GM04504 (cell line): ENCODE data around the gene GTF2IRD1.

Experiments
- DNase-seq: peaks from one replicate; pipeline ENCODE4 v3.0.0-alpha.2; 2012; ENCODE audit warnings: low read depth

GTF2IRD1 gene

GRCh38 chr7:74568658-74569057 is 115.0 kb downstream of the GTF2IRD1 start:
- no peak for DNase-seq

- DNase-seq, result no peak
These were observed 115.9 kb downstream of the GTF2IRD1 start for GRCh38 chr7:74569501-74570075.

GRCh38 chr7:74570533-74571156 is 116.9 kb downstream of the GTF2IRD1 start:
- no peak for DNase-seq

GRCh38 chr7:74572301-74572979 is 118.7 kb downstream of the GTF2IRD1 start:
- DNase-seq, result no peak

DNA sequence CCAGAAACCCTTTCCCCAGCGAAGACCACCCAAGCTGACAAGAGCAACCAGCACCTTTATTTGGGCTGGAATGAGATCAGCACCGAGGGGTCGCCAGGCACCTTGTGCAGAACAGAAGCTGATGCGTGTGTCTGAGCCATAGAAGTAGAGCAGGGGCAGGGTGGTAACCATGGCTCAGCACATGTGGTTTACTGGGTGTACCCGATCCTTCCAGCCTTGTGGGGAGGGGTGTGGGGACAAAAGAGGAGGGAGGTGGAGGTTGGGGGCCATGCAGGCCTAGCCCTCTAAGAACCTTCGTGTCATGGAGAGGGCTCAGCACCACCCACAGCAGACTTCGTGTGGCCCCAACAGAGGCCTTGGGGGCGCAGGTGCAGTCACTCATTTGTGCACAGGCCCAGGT is 119.8 kb downstream of the GTF2IRD1 start:
- DNase-seq, result no peak

DNA sequence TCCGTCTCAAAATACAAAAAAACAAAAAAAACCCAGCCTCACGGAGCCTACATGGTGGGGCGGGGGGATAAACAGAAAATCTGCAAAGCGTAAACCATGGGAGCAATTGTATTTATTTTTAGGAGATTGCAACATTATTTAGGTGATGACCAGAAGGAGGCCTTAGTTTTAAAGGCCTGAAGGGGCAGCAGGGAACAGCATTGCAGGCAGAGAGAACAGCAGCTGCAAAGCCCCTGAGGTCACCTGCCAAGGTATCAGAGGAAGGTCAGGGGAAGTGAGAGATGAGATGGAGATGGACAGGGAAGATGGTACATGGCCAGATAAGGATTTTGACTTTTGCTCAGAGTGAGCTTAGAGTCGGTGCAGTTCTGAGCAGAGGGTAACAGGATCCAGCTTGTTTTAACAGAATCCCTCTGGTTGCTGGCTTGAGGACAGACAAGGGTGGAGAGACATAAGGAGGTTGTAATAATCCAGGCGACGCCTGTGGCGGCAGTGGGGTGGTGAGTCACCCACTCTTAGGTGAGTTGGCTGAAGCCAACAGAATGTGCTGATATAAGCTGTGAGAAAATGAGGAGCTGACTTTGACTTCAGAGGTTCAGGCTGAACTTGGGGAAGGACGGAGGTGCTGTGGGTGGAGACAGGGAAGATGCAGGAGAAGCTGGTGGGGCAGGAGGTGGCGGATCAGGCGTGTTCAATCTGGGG is 121.5 kb downstream of the GTF2IRD1 start:
- no peak for DNase-seq

DNA sequence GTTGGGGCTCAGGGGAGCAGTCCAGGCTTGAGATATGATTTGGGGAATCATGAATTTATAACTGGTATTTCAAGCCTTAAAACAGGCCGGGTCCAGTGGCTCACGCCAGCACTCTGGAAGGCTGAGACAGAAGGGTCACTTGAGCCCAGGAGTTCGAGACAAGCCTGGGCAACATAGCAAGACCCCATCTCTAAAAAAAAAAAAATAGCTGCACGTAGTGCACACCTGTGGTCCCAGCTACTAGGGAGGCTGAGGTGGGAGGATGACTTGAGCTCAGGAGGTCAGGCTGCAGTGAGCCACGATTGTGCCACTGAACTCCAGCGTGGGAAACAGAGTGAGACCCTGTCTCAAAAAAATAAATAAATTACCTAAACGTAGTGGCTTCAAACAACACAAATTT is 122.1 kb downstream of the GTF2IRD1 start:
- no peak for DNase-seq

DNA sequence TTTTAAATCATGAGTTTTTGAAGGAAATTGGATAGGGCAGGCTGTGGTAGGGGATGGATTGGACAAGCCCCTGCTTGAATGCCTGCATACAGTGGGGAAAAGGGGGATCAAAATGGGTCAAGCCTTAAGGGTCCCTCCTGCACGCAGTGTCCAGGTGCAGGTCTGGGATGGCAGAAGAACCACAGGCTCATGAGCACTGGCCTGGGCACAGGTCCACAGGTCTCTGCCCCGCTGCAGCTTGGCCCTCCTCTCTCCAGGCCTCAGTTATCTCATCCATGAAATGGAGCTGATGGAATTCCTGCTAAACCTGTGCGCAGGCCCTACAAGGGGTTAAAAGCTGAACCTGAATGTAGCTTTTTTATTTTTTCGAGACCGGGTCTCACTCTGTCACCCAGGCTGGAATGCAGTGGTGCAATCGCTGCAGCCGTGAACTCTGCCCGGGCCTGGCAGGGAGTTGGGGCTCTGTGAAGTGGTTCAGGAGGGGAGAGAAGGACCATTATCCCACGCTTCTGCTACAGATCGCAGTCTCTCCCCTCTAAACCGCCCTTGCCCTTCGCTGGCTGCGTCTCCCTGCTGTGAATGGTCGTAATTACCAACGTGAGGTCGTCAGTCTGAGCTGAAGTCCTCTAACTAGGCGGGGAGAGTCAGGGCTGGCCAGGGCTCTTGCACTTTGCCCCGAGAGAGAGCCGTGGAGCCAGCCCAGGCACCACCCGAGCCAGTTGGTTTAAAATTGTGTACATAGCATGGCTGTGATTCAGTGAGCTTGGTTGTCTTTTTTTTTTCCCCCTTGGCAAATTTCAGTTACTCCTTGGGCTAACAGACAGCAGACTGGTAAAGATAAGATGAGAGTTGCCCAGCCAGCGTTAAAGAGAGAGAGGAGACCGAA is 126.3 kb downstream of the GTF2IRD1 start:
- DNase-seq, result no peak

DNA sequence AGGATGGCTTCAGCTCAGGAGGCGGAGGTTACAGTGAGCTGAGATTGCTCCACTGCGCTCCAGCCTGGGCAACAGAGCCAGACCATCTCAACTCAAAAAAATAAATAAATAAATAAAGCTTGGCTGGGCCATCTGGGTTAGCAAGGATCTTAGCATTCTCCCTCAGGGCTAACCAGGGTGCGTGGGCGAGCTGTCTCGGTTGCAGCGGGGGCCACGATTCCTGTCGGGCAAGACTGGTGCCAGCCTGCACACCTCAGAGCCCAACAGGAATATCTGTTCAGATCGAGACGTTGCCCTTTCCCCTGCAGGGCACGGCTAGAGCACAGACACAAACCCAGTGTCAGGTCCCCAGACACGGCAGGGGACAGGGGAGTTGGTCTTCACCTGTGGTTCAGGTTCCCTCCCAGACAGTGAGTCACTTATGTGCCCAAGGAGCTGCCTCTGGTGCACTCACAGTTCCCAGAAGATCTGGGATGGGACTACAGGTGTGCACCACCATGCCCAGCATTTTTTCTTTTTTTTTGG is 128.3 kb downstream of the GTF2IRD1 start:
- no peak for DNase-seq

DNA sequence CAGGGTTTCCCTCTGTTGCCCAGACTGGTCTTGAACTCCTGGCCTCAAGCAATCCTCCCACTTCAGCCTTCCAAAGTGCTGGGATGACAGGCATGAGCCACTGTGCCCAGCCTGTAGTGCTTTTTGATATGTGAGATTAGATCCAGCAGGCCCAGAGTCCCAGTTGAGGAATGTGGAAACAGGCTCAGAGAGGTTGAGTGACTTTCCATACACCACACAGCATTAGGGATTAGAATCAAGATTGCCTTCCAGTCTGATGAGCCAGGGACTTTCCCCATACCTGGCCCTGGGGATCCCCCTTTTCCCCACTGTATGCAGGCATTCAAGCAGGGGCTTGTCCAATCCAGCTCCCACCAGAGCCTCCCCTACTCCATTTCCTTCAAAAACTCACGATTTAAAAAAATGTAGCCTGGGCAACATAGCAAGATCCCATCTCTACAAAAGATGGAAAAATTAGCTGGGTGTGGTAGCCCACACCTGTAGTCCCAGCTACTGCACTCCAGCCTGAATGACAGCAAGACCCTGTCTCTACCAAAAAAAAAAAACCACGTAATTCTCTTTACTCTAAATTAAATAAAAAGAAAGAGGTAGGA is 128.8 kb downstream of the GTF2IRD1 start:
- DNase-seq, result no peak

- DNase-seq, result no peak
These were observed 129.9 kb downstream of the GTF2IRD1 start for GRCh38 chr7:74583630-74584029.

GRCh38 chr7:74584160-74584954 is 130.7 kb downstream of the GTF2IRD1 start:
- no peak for DNase-seq

DNA sequence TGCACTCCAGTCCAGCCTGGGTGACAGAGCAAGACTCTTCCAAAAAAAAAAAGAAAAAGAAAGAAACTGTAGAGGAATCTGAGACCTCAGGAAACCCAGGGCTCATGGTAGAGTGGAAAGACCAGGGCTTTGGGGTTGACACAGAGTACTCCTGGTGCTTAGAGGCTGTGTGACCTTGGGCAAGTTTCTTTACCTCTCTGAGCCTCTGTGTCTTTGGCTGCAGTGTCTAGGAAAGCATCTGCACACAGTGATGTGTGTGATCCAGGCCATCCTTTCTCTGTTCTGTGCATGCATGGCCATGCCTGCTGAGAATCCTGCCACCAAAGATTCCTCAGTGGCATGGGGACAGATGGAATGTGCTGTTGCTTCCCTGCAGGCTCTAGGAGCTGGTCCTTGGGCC is 132.1 kb downstream of the GTF2IRD1 start:
- no peak for DNase-seq

DNA sequence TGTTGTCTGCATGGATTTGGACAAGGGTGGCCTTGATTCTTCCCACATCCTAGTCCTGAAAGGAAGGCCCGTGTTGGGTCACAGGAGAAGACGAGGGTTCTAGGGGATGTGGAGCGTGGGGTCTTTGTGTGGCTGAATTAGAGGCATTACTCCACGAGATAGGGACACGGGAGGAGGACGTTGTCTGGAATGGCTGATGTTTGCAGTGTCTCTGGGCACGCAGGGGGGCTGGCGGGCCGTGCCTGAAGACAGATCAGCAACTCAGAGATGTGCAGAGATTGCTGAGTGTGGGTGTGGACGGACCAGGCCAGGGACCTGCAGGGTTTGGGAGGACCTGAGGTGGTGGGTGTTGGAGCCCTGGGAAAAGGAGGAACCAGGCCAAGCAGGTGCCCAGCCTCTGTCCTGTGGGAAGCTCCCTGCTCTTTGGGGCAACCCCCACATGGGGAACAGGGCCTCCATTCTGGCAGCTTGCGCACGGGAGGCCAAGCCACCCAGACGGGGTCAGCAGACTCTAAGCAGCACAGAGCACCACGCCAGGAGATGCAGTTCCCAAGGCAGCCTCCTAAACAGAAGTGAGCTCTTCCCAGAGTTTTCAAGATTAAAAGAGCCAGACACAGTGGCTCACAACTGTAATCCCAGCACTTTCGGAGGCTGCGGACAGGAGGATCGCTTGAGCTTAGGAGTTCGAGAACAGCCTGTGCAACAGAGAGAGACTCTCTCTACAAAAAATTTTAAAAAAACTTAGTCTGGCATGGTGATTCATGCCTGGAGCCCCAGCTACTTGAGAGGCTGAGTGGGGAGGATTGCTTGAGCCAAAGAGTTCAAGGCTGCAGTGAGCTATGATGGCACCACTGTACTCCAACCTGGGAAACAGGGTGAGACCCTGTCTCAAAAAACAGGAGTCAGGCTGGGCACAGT is 132.8 kb downstream of the GTF2IRD1 start:
- DNase-seq, result no peak

DNA sequence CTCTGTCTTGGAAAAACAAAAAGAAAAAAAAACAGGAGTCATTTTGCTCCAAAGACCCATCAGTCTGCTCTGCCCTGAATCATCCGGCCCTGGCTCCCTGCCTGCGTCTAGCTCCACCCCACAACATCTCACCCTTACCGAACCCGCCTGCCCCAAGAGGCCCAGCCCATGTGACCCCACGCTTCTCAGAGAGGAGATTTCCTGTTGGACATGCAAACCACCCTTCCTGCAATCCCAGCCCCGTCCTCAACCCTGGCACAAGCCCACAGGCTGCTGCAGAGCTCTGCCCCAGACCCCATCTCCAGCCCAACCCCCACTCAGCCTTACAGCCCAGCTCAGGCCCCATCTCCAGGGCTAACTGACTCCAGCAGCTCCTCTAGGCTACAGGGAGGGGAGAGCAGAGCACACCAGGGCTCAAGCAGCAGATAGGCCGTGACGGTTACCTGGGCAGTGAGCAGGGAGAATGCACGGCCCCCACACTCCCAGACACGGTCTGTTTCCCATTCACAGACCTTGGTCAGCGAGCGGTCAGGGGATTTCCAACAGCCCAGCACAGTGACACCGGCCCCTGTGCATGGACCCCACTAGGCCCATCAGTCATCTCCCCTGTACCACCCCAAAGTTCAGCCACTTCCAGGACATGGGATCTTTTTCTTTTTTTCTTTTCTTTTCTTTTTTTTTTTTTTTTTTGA is 133.9 kb downstream of the GTF2IRD1 start:
- DNase-seq, result peak; percentile 73

- no peak for DNase-seq
These were observed 137.1 kb downstream of the GTF2IRD1 start for GRCh38 chr7:74590813-74591212.

DNA sequence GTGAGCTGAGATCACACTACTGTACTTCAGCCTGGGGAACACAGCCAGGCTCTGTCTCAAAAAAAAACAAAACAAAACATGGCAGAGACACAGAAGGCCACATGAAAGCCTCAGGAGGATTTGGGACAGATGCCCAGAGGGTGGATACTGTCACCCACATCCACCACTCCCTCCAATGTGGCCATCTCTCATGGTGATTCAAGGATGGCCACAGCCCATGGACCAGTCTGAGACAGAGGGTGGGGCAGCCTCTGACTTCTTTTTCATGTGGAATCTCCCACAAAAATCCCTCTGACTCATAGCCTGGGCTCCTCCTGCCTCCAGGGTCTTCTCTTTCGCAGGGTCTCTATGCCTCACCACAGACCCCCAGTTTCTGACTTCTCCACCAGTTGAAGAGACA is 144.9 kb downstream of the GTF2IRD1 start:
- DNase-seq, result peak; percentile 70

- no peak for DNase-seq
These were observed 145.5 kb downstream of the GTF2IRD1 start for GRCh38 chr7:74599244-74599643.
